ENCODE results near the gene SGSH.

SGSH gene

DNA sequence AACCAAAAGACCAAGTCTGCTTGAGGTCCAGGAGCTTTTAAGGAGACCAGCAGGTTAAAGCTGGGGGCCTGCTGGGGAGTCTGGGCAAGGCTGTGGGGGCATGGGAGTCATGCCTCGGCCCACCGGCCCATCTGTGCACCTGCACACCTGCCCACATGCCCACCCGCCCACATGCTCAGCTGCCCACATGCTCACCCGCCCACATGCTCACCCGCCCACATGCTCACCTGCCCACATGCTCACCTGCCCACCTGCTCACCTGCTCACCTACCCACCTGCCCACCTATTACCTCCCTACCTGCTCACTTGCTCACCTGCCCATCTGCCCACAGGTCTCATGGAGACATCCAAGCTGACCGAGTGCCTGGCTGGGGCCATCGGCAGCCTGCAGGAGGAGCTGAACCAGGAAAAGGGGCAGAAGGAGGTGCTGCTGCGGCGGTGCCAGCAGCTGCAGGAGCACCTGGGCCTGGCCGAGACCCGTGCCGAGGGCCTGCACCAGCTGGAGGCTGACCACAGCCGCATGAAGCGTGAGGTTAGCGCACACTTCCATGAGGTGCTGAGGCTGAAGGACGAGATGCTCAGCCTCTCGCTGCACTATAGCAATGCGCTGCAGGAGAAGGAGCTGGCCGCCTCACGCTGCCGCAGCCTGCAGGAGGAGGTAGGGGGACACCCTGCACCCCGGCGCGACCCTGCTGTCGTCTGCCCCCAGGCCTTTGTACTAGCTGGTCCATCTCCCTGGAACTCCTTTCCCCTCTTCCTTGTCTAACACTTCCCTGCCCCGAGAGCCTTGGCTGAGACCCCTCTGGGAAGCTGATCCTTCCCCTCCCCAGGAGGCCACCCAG is 36.3 kb downstream of the SGSH start:
- no peak overlapping the region for H3K4me3 ChIP-seq (ENCODE audit: low read depth in 1 of 2, low read length in 1 of 2)
- no peaks in the 10 kb centered on the region for H3K36me3 ChIP-seq
- H3K9me3 ChIP-seq = no peaks in the 10 kb centered on the region
- TF ChIP-seq, protein P1, sequence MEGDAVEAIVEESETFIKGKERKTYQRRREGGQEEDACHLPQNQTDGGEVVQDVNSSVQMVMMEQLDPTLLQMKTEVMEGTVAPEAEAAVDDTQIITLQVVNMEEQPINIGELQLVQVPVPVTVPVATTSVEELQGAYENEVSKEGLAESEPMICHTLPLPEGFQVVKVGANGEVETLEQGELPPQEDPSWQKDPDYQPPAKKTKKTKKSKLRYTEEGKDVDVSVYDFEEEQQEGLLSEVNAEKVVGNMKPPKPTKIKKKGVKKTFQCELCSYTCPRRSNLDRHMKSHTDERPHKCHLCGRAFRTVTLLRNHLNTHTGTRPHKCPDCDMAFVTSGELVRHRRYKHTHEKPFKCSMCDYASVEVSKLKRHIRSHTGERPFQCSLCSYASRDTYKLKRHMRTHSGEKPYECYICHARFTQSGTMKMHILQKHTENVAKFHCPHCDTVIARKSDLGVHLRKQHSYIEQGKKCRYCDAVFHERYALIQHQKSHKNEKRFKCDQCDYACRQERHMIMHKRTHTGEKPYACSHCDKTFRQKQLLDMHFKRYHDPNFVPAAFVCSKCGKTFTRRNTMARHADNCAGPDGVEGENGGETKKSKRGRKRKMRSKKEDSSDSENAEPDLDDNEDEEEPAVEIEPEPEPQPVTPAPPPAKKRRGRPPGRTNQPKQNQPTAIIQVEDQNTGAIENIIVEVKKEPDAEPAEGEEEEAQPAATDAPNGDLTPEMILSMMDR (IDR thresholded peaks at IDR 0.05) = no peak
- H3K27me3 ChIP-seq = peaks cover 12% of the 10 kb centered on the region
- H3K4me1 ChIP-seq (ENCODE audit: control insufficient read depth in 1 of 2, insufficient read depth in 1 of 2, low read depth in 1 of 2, low read length in 1 of 2) = no peaks in the 10 kb centered on the region
- H3K27ac ChIP-seq = no peak overlapping the region

DNA sequence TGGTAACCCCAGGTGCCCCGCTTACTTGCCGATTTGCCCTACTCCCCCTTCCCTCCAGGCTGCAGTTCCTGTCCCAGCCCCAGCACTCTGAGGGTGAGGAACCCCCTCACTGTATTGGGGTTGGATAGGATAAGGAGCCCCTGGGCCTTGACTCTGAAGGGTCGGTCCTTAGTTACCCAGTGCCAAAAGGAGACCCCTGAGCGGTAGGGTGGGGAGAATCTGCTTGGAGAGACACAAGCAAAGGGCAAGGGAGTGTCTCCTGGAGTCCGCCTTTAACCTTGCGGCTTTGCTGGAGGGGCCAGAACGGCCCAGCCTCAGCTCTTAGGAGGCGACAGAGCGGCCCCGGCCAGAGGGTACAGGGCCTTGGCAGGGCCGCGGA is 37.3 kb downstream of the SGSH start:
- TF ChIP-seq, protein P1 (IDR thresholded peaks at IDR 0.05) = no peak
- Histone ChIP-seq H3K4me1 (ENCODE audit: control insufficient read depth in 1 of 2, insufficient read depth in 1 of 2, low read depth in 1 of 2, low read length in 1 of 2) (no peaks in the 10 kb centered on the region), H3K27ac (no peak overlapping the region), H3K27me3 (peaks cover 14% of the 10 kb centered on the region), H3K4me3 (ENCODE audit: low read depth in 1 of 2, low read length in 1 of 2) (no peak overlapping the region), H3K9me3 (no peaks in the 10 kb centered on the region), H3K36me3 (no peaks in the 10 kb centered on the region)

DNA sequence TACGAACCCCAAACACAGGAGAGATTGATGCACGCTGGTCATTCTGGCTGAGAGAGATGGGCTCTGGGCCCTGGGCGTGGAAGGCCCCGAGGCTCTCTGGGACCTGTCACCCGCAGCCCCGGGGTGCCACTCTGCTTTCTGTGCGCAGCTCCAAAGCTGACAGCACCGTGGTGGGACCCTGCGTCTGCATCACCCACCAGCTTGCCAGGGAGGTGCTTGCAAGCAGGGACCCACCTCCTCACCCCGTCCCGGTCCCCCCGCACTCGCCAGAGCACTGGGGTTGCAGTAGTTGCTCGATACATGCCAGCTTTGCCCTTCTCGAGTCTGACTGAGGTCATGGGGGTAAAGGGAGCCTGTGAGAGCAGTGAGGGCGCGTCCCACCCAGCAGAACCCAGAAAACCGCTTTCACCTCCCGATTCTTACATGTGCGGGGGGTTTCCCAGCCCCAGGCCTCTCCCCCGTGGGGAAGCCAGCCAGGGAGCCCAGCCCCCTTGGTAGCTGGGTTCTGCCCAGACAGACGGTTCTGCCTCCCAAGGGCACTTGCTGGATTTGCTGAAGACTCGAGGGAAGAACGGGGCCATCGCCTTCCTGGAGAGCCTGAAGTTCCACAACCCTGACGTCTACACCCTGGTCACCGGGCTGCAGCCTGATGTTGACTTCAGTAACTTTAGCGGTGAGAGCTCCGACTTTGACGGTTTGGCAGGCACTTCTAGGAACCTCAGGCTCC is 37.9 kb downstream of the SGSH start:
- Histone ChIP-seq H3K9me3 (no peaks in the 10 kb centered on the region), H3K4me1 (ENCODE audit: control insufficient read depth in 1 of 2, insufficient read depth in 1 of 2, low read depth in 1 of 2, low read length in 1 of 2) (no peaks in the 10 kb centered on the region), H3K4me3 (ENCODE audit: low read depth in 1 of 2, low read length in 1 of 2) (no peak overlapping the region), H3K36me3 (no peaks in the 10 kb centered on the region), H3K27me3 (peaks cover 13% of the 10 kb centered on the region), H3K27ac (no peak overlapping the region)
- TF ChIP-seq, protein P1 (IDR thresholded peaks at IDR 0.05) = no peak

DNA sequence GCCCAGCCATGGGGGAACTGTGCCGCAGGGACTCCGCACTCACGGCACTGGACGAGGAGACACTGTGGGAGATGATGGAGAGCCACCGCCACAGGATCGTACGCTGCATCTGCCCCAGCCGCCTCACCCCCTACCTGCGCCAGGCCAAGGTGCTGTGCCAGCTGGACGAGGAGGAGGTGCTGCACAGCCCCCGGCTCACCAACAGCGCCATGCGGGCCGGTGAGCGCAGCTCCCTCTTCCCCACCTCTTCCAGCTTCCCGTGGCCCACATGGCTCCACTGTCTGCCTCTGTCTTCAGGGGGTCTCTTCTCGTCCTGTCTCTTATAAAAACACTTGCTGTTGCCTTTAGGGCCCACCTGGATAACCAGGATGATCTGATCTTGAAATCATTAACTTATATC is 38.7 kb downstream of the SGSH start:
- no peak overlapping the region for H3K4me3 ChIP-seq (ENCODE audit: low read depth in 1 of 2, low read length in 1 of 2)
- TF ChIP-seq, protein P1 (IDR thresholded peaks at IDR 0.05) = no peak
- H3K27me3 ChIP-seq = peaks cover 18% of the 10 kb centered on the region
- H3K9me3 ChIP-seq = no peaks in the 10 kb centered on the region
- no peaks in the 10 kb centered on the region for H3K36me3 ChIP-seq
- no peak overlapping the region for H3K27ac ChIP-seq
- no peaks in the 10 kb centered on the region for H3K4me1 ChIP-seq (ENCODE audit: control insufficient read depth in 1 of 2, insufficient read depth in 1 of 2, low read depth in 1 of 2, low read length in 1 of 2)

DNA sequence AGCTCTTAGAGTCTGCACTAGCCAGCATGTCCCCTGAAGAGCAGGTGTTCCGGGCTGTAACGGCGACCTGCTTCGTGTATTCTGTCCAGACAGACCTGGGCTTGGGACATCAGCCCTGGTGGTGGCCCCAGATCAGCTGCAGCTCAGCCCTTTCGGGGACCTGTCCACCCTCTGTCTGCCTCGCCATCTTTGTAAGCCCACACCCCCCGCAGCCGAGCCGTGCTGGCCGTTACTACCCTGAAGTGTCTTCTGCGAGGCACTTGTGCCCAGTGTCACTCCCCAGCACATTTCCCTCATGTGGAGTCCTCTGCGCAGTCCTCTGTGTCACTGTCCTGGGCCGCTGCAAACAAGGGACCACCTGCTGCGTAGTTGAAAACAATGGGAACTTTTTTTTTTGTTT is 39.9 kb downstream of the SGSH start:
- Histone ChIP-seq H3K4me1 (ENCODE audit: control insufficient read depth in 1 of 2, insufficient read depth in 1 of 2, low read depth in 1 of 2, low read length in 1 of 2) (no peaks in the 10 kb centered on the region), H3K36me3 (no peaks in the 10 kb centered on the region), H3K9me3 (no peaks in the 10 kb centered on the region), H3K27ac (no peak overlapping the region), H3K4me3 (ENCODE audit: low read depth in 1 of 2, low read length in 1 of 2) (no peak overlapping the region), H3K27me3 (peaks cover 18% of the 10 kb centered on the region)
- TF ChIP-seq, protein P1 (IDR thresholded peaks at IDR 0.05) = no peak
